Measurements from ENCODE around the gene COX20. TPM values are rescaled to one million over a fixed set of nuclear protein-coding genes. Genes with fewer than 3 reads are reported as not detected.
"Not testable (repeated sequence)": the region's sequence is repeated elsewhere in the genome, so short reads cannot be mapped to it uniquely, and the experiment has no call there.

COX20 gene, protein sequence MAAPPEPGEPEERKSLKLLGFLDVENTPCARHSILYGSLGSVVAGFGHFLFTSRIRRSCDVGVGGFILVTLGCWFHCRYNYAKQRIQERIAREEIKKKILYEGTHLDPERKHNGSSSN
- 50.2 and 102 TPM in 2 replicates for total RNA-seq (2014; rRNA removed; shearing (Covaris generic); ENCODE audit: low replicate concordance)

- peak; percentile 91 for DNase-seq (ENCODE audit: low read depth)
- in situ Hi-C loops (cut with HindIII; ENCODE audit: low pct_unique_long_range_greater_than_20kb, low sequenced_read_pairs) = no loop called here
Measured at GRCh38 chr1:244835276-244836134, at the start of gene COX20. TSS of gene COX20 (plus strand) at chr1:244835658. CDS start at chr1:244835715, 57 bp downstream.

GRCh38 chr1:244788493-244789275 lies 46.8 kb upstream of the COX20 start:
- in situ Hi-C loops (cut with HindIII; ENCODE audit: low pct_unique_long_range_greater_than_20kb, low sequenced_read_pairs) = no loop called here
- DNase-seq (ENCODE audit: low read depth) = no peak

DNA sequence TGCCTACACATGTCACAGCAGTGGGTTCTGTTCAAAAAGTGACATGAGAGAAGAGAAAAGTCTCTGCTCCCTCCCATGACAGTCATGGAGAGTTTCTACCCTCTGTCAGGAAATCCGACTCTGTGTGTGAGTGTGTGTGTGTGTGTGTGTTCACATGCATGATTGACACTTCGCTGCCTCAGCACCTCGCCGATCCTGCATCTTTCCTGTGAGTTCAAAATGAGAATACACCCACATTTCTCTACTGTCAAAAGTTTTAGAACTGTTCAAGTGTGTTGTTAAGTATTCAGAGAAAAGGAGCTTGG lies 46.2 kb upstream of the COX20 start:
- in situ Hi-C loops (cut with HindIII; ENCODE audit: low pct_unique_long_range_greater_than_20kb, low sequenced_read_pairs) = no loop called here
- DNase-seq (ENCODE audit: low read depth) = no peak

DNA sequence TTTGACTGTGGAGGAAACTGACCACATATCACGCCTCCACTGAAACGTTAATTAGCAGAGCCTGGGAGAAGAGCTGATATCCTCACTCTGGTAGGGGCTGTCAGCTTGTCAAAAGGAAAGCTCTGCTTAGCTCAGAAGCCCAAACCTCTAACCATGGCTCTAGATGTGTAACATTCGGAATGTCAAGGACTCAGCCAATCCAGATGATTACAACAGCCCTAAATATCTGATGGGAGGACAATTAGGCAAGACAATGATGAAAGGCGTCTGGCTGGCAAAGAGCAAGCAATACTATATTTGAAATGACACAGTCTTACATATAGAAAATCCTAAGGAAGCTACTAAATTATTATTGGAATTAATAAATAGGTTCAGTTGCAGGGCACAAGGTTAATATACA lies 45.7 kb upstream of the COX20 start:
- in situ Hi-C loops (cut with HindIII; ENCODE audit: low pct_unique_long_range_greater_than_20kb, low sequenced_read_pairs) = no loop called here
- DNase-seq (ENCODE audit: low read depth) = no peak

- in situ Hi-C loops (cut with HindIII; ENCODE audit: low pct_unique_long_range_greater_than_20kb, low sequenced_read_pairs) = no loop called here
- DNase-seq (ENCODE audit: low read depth) = no peak
Measured at GRCh38 chr1:244791061-244791460, 44.4 kb upstream of the COX20 start.

- no peak for DNase-seq (ENCODE audit: low read depth)
- in situ Hi-C loops (cut with HindIII; ENCODE audit: low pct_unique_long_range_greater_than_20kb, low sequenced_read_pairs) = no loop called here
Measured at GRCh38 chr1:244792188-244792850, 43.1 kb upstream of the COX20 start.

DNA sequence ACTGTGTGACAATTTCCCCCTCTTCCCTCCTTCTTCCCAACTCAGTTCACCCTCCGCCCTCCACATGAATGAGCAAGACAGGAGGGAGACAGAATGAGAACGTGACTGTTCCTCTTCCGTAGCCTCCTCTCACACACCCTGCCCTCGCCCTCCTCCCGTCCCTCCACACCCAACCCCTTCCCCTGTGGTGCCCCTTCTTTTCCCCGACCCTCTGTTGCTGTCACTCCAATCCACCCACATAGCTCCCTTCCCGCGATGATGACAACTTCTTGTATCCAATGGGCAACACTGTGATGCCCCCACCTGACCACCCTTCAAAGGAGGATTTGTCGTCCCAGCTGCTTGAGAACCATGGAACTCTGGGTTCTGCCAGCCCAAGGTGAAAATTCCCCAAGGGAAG lies 41.4 kb upstream of the COX20 start:
- in situ Hi-C loops (cut with HindIII; ENCODE audit: low pct_unique_long_range_greater_than_20kb, low sequenced_read_pairs) = no loop called here
- DNase-seq (ENCODE audit: low read depth) = no peak

GRCh38 chr1:244794516-244794915 lies 40.9 kb upstream of the COX20 start:
- DNase-seq (ENCODE audit: low read depth); in situ Hi-C loops (cut with HindIII; ENCODE audit: low pct_unique_long_range_greater_than_20kb, low sequenced_read_pairs): not testable (repeated sequence)

- peak; percentile 44 for DNase-seq (ENCODE audit: low read depth)
- in situ Hi-C loops (cut with HindIII; ENCODE audit: low pct_unique_long_range_greater_than_20kb, low sequenced_read_pairs) = no loop called here
Measured at GRCh38 chr1:244796719-244797406, 38.6 kb upstream of the COX20 start.

- no peak for DNase-seq (ENCODE audit: low read depth)
Measured at GRCh38 chr1:244800821-244801220, 34.6 kb upstream of the COX20 start.

GRCh38 chr1:244801246-244801645 lies 34.2 kb upstream of the COX20 start:
- in situ Hi-C loops (cut with HindIII; ENCODE audit: low pct_unique_long_range_greater_than_20kb, low sequenced_read_pairs) = no loop called here
- peak; percentile 10 for DNase-seq (ENCODE audit: low read depth)

More at GRCh38 chr1:244800821-244801220, 34.6 kb upstream of the COX20 start:
- in situ Hi-C loops (cut with HindIII; ENCODE audit: low pct_unique_long_range_greater_than_20kb, low sequenced_read_pairs) = no loop called here

DNA sequence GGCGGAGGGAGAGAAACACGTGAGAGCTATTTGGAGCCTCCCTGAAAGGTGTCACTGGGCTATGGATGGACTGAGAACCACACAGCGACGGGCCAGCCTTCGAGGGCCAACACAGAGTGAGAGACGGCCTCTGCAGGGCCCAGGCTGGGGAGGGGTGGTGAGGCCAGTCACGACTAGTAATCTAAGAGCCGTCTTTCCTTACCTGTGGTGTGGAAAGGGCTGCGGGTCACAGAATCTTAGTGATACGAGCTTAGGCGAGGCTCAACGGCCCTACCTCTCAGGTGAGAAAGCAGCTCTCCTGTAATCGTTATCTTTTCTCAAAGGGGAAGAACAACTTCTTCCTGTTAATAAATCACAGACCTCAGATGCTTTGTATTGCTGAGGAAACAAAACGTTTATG lies 33.4 kb upstream of the COX20 start:
- DNase-seq (ENCODE audit: low read depth) = no peak
- in situ Hi-C loops (cut with HindIII; ENCODE audit: low pct_unique_long_range_greater_than_20kb, low sequenced_read_pairs) = no loop called here

GRCh38 chr1:244802556-244803239 lies 32.8 kb upstream of the COX20 start:
- DNase-seq (ENCODE audit: low read depth) = no peak
- in situ Hi-C loops (cut with HindIII; ENCODE audit: low pct_unique_long_range_greater_than_20kb, low sequenced_read_pairs) = no loop called here

GRCh38 chr1:244804841-244805240 lies 30.6 kb upstream of the COX20 start:
- in situ Hi-C loops (cut with HindIII; ENCODE audit: low pct_unique_long_range_greater_than_20kb, low sequenced_read_pairs) = no loop called here
- no peak for DNase-seq (ENCODE audit: low read depth)

DNA sequence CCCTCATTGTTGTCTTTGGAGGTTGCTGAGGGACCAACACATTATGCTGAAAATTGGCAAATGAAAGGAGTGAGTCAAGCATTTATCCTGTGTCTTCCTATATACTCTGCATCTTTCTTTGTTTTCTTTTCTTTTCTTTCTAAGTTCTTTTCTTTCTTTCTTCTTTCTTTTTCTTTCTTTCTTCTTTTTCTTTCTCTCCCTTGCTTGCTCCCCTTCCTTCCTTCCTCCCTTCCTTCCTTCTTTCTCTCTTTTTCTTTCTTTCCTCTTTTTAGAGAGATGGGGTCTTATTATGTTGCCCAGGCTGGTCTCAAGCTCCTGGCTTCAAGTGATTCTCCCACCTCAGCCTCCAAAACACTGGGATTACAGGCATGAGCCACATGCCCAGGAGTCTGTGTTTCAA lies 28.3 kb upstream of the COX20 start:
- DNase-seq (ENCODE audit: low read depth) = no peak
- in situ Hi-C loops (cut with HindIII; ENCODE audit: low pct_unique_long_range_greater_than_20kb, low sequenced_read_pairs) = no loop called here

DNA sequence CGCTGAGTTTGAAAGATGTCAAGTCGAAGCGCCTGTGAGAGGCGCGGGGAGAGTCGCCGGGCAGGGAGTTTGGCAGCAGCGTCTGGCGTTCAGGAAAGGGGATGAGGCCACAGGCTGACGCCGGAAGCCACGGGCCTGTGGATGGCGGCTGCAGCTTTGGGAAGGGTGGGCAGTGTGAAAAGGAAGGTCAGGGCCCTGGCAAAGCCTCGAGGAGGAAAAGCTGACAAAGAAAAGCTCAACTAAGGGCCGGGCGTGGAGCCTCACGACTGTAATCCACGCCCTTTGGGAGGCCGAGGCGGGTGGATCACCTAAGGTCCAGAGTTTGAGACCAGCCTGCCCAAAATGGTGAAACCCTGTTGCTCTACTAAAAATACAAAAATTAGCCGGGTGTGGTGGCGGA lies 25.2 kb upstream of the COX20 start:
- in situ Hi-C loops (cut with HindIII; ENCODE audit: low pct_unique_long_range_greater_than_20kb, low sequenced_read_pairs) = no loop called here

GRCh38 chr1:244813327-244813726 lies 22.1 kb upstream of the COX20 start:
- DNase-seq (ENCODE audit: low read depth) = no peak
- in situ Hi-C loops (cut with HindIII; ENCODE audit: low pct_unique_long_range_greater_than_20kb, low sequenced_read_pairs) = no loop called here

More for the DNA sequence above, 25.2 kb upstream of the COX20 start:
- no peak for DNase-seq (ENCODE audit: low read depth)
